ENCODE data around the gene APOBEC4. TPM values are rescaled to one million over a fixed set of nuclear protein-coding genes. Genes with fewer than 3 reads are reported as not detected.

Gene APOBEC4
- total and polyA plus RNA-seq, 10 of the 15 experiments (the other 5 are each of a cell fraction or from before 2014, with no cell fraction given), result 0.04 to 0.25 (median 0.06) TPM; not detected in 5

GRCh38 chr1:183652107-183652506 is 1.0 kb downstream of the APOBEC4 start (continued):
- peak; percentile 64; the same call in 1 of the 2 replicates for TF ChIP-seq ZBTB40 (IDR thresholded peaks at IDR 0.05; ENCODE audit: borderline replicate concordance)
- TF ChIP-seq FOXM1 (IDR thresholded peaks at IDR 0.05; ENCODE audit: low read depth, low read length), result 0 out of 2 replicates have a peak, but pooled peaks have one; percentile 44
- 0 out of 2 replicates have a peak, but pooled peaks have one; percentile 48 for TF ChIP-seq ZNF24 (IDR thresholded peaks at IDR 0.05)
- TF ChIP-seq ATF7 (IDR thresholded peaks at IDR 0.05; ENCODE audit: low read depth), result peak; percentile 44; the same call in 1 of the 2 replicates
- TF ChIP-seq ASH2L (IDR thresholded peaks at IDR 0.05; ENCODE audit: borderline replicate concordance, low read depth), result no peak
- 0 out of 2 replicates have a peak, but pooled peaks have one; percentile 18 for TF ChIP-seq ZBED1 (IDR thresholded peaks at IDR 0.05; ENCODE audit: borderline replicate concordance)
- TF ChIP-seq NFIC (IDR thresholded peaks at IDR 0.05; ENCODE audit: low read depth, low read length), result peak; percentile 52; the same call in 1 of the 2 replicates
- no peak for TF ChIP-seq USF1 (IDR thresholded peaks at IDR 0.05; ENCODE audit: borderline replicate concordance, extremely low read length, insufficient read depth, low read depth, low read length)
- no peak for TF ChIP-seq KAT2A (conservative IDR thresholded peaks at IDR 0.05; ENCODE audit: control insufficient read depth, low read depth, low read length)
- no peak for TF ChIP-seq CBX3 (IDR thresholded peaks at IDR 0.05; ENCODE audit: borderline replicate concordance, low read depth)
- TF ChIP-seq POLR2AphosphoS5 (IDR thresholded peaks at IDR 0.05; ENCODE audit: low read length), result no peak
- TF ChIP-seq CREB1 (IDR thresholded peaks at IDR 0.05; ENCODE audit: low read depth), result peak; percentile 10; the same call in 1 of the 2 replicates
- TF ChIP-seq, protein P1, sequence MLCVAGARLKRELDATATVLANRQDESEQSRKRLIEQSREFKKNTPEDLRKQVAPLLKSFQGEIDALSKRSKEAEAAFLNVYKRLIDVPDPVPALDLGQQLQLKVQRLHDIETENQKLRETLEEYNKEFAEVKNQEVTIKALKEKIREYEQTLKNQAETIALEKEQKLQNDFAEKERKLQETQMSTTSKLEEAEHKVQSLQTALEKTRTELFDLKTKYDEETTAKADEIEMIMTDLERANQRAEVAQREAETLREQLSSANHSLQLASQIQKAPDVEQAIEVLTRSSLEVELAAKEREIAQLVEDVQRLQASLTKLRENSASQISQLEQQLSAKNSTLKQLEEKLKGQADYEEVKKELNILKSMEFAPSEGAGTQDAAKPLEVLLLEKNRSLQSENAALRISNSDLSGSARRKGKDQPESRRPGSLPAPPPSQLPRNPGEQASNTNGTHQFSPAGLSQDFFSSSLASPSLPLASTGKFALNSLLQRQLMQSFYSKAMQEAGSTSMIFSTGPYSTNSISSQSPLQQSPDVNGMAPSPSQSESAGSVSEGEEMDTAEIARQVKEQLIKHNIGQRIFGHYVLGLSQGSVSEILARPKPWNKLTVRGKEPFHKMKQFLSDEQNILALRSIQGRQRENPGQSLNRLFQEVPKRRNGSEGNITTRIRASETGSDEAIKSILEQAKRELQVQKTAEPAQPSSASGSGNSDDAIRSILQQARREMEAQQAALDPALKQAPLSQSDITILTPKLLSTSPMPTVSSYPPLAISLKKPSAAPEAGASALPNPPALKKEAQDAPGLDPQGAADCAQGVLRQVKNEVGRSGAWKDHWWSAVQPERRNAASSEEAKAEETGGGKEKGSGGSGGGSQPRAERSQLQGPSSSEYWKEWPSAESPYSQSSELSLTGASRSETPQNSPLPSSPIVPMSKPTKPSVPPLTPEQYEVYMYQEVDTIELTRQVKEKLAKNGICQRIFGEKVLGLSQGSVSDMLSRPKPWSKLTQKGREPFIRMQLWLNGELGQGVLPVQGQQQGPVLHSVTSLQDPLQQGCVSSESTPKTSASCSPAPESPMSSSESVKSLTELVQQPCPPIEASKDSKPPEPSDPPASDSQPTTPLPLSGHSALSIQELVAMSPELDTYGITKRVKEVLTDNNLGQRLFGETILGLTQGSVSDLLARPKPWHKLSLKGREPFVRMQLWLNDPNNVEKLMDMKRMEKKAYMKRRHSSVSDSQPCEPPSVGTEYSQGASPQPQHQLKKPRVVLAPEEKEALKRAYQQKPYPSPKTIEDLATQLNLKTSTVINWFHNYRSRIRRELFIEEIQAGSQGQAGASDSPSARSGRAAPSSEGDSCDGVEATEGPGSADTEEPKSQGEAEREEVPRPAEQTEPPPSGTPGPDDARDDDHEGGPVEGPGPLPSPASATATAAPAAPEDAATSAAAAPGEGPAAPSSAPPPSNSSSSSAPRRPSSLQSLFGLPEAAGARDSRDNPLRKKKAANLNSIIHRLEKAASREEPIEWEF (IDR thresholded peaks at IDR 0.05; ENCODE audit: insufficient replicate concordance, low read depth, low read length), result no peak
- TF ChIP-seq CBX5 (IDR thresholded peaks at IDR 0.05; ENCODE audit: low read depth), result 0 out of 2 replicates have a peak, but pooled peaks have one; percentile 20
- no peak for TF ChIP-seq YY1 (IDR thresholded peaks at IDR 0.05; ENCODE audit: low read depth, low read length)
- no peak for TF ChIP-seq ESRRA (IDR thresholded peaks at IDR 0.05; ENCODE audit: low read length)
- TF ChIP-seq ELK1 (IDR thresholded peaks at IDR 0.05; ENCODE audit: low read depth, low read length), result no peak
